ENCODE measurements around the gene SH3TC2. TPM values are rescaled to one million over a fixed set of nuclear protein-coding genes. Genes with fewer than 3 reads are reported as not detected.

The SH3TC2 gene
- total RNA-seq, 3 donors from 2014 or later = 0.48 to 9.4 (median 2.3) TPM

- Histone ChIP-seq H3K36me3 (no peaks in the 10 kb centered on the region), H3K4me1 (no peaks in the 10 kb centered on the region), H3K27ac (no peak overlapping the region), H3K27me3 (no peaks in the 10 kb centered on the region), H3K9me3 (no peaks in the 10 kb centered on the region), H3K4me3 (no peak overlapping the region)
- intact Hi-C loops (cut with DNase I; ENCODE audit: low total_unique reads) = loop anchor here (5.0 kb wide), 1 partner anchor 366 kb away; no protein-coding TSS in a partner anchor
- TF ChIP-seq POLR2AphosphoS5 (IDR thresholded peaks at IDR 0.05) (no peak), CTCF (IDR thresholded peaks at IDR 0.05) (no peak), POLR2A (IDR thresholded peaks at IDR 0.05) (no peak)
- no peak for DNase-seq (ENCODE audit: low spot score in 2 of 2)
Measured at GRCh38 chr5:148988328-148988727, 74.5 kb downstream of the SH3TC2 start.

DNA sequence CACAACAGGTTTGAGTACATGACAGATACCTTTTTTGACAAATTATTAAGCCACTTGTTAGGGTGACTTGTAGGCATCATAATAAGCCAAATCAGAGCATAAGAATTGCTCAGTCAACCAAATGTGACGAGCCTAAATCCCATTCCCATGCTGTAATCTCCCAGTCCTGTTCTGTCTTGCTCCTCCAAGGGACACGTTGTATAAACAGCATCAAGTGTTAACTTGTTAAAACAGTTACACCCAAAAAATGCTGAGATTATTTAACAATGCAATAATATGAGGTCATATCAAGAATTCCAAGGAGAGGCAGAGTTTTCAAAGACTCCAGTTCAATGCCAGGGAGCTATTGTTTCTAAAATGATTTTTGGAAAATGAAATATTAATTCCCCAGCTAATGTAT is 76.2 kb downstream of the SH3TC2 start:
- TF ChIP-seq CTCF (IDR thresholded peaks at IDR 0.05) (no peak), POLR2AphosphoS5 (IDR thresholded peaks at IDR 0.05) (peak in 1 of 3 donors; percentile 23), POLR2A (IDR thresholded peaks at IDR 0.05) (no peak)
- intact Hi-C loops (cut with DNase I; ENCODE audit: low total_unique reads) = loop anchor here (5.0 kb wide), 1 partner anchor 364 kb away; no protein-coding TSS in a partner anchor
- no peak overlapping the region for H3K4me3 ChIP-seq
- H3K27ac ChIP-seq = peak overlapping the region in 1 of 2 donors; percentile 38
- H3K36me3 ChIP-seq = no peaks in the 10 kb centered on the region
- DNase-seq (ENCODE audit: low spot score in 2 of 2) = no peak
- no peaks in the 10 kb centered on the region for H3K9me3 ChIP-seq
- no peaks in the 10 kb centered on the region for H3K27me3 ChIP-seq
- no peaks in the 10 kb centered on the region for H3K4me1 ChIP-seq

DNA sequence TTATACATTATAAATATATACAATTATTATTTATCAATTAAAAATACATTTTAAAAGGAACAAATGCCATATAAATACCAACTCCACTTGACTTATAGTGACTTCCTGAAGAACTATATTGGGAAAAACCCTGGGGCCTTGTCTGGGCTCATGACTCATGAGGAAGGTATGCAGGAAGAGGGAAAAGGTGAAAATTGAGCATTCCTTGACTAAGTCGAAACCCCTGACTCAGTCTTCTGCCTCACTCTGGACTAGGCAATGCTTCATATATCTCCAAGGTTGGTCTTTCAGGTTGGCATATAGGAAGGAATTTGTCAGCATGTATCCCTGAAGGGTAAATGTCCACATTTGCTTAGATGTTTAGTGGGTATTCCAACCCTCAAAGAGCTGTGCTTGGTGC is 78.5 kb downstream of the SH3TC2 start:
- TF ChIP-seq POLR2A (IDR thresholded peaks at IDR 0.05) = no peak
- TF ChIP-seq POLR2AphosphoS5 (IDR thresholded peaks at IDR 0.05) = no peak
- TF ChIP-seq CTCF (IDR thresholded peaks at IDR 0.05) = no peak
- H3K27ac ChIP-seq = no peak overlapping the region
- no peaks in the 10 kb centered on the region for H3K36me3 ChIP-seq
- no peaks in the 10 kb centered on the region for H3K4me1 ChIP-seq
- H3K27me3 ChIP-seq = no peaks in the 10 kb centered on the region
- intact Hi-C loops (cut with DNase I; ENCODE audit: low total_unique reads) = no loop called here
- H3K9me3 ChIP-seq = no peaks in the 10 kb centered on the region
- no peak for DNase-seq (ENCODE audit: low spot score in 2 of 2)
- no peak overlapping the region for H3K4me3 ChIP-seq

DNA sequence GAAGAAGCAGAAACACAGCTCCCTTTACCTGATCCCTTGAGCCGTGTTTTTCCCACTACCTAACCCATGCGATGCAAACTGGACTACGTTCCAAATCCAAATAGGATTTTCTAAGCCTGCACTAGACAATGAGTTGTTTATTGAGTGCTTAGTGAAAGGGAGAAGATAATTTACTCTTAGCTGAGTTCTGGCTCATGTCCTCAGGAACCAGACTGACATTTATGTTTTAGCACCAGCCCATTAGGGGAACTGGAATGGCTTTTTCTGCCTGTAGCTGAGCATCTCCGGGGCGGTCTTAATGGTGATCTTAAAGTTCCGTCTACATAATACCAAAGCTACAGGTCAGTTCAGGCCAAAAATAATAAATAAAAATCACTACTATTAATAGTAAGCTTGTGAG is 81.5 kb downstream of the SH3TC2 start:
- H3K4me1 ChIP-seq = no peaks in the 10 kb centered on the region
- H3K27me3 ChIP-seq = no peaks in the 10 kb centered on the region
- H3K27ac ChIP-seq = no peak overlapping the region
- H3K9me3 ChIP-seq = no peaks in the 10 kb centered on the region
- intact Hi-C loops (cut with DNase I; ENCODE audit: low total_unique reads) = no loop called here
- no peaks in the 10 kb centered on the region for H3K36me3 ChIP-seq
- no peak for DNase-seq (ENCODE audit: low spot score in 2 of 2)
- TF ChIP-seq POLR2A (IDR thresholded peaks at IDR 0.05) (no peak), CTCF (IDR thresholded peaks at IDR 0.05) (no peak), POLR2AphosphoS5 (IDR thresholded peaks at IDR 0.05) (no peak)
- no peak overlapping the region for H3K4me3 ChIP-seq

- no peaks in the 10 kb centered on the region for H3K36me3 ChIP-seq
- intact Hi-C loops (cut with DNase I; ENCODE audit: low total_unique reads) = no loop called here
- TF ChIP-seq CTCF (IDR thresholded peaks at IDR 0.05) = no peak
- TF ChIP-seq POLR2A (IDR thresholded peaks at IDR 0.05) = no peak
- TF ChIP-seq POLR2AphosphoS5 (IDR thresholded peaks at IDR 0.05) = no peak
- H3K9me3 ChIP-seq = no peaks in the 10 kb centered on the region
- no peak for DNase-seq (ENCODE audit: low spot score in 2 of 2)
- H3K27ac ChIP-seq = no peak overlapping the region
- H3K27me3 ChIP-seq = no peaks in the 10 kb centered on the region
- H3K4me3 ChIP-seq = no peak overlapping the region
- H3K4me1 ChIP-seq = no peaks in the 10 kb centered on the region
Measured at GRCh38 chr5:148980731-148981130, 82.1 kb downstream of the SH3TC2 start.

Measured in breast epithelium (tissue), 4 donors.